ENCODE data around the gene PLCB1.
"Not testable (repeated sequence)": the region's sequence is repeated elsewhere in the genome, so short reads cannot be mapped to it uniquely, and the experiment has no call there.

DNA sequence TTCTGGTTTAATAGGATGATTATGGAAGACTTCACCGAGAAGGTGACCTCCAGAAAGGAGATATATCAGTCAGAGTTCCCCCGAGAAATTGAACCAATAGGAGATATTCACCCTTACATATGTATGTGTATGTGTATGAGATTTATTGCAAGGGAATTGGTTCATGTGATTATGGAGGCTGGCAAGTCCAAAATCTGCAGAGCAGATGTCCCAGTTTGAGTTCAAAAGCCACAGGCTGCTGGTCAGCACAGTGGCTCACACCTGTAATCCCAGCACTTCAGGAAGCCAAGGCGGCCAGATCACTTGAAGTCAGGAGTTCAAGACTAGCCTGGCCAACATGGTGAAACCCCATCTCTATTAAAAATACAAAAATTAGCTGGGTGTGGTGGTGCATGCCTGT, 702.2 kb downstream of the PLCB1 start:
- not testable (repeated sequence) for TF ChIP-seq CTCF (optimal IDR thresholded peaks at IDR 0.05 in 1 of 3, IDR thresholded peaks at IDR 0.05 in 1 of 3, conservative IDR thresholded peaks at IDR 0.05 in 1 of 3; ENCODE audit: extremely low read depth in 1 of 3, insufficient read depth in 2 of 3, low read length in 3 of 3); EZH2 (IDR thresholded peaks at IDR 0.05; ENCODE audit: low read length)

Measured in keratinocyte (primary cell).